ENCODE measurements around the gene INSYN1. TPM values are rescaled to one million over a fixed set of nuclear protein-coding genes. Genes with fewer than 3 reads are reported as not detected.

INSYN1 gene
- total RNA-seq, 1 experiment from 2014 or later, result not detected

- Histone ChIP-seq H3K9me2 (replicated peaks; ENCODE audit: low read length) (no peaks in the 10 kb centered on the region), H3K4me2 (ENCODE audit: low read length) (no peak overlapping the region), H3K36me3 (ENCODE audit: low read depth, low read length) (no peaks in the 10 kb centered on the region), H3K79me2 (ENCODE audit: low read length) (no peaks in the 10 kb centered on the region), H3K4me1 (ENCODE audit: insufficient read depth, low read length) (no peaks in the 10 kb centered on the region), H3K4me3 (ENCODE audit: low read length) (no peak overlapping the region), H3K9ac (ENCODE audit: low read length) (no peak overlapping the region), H3K27ac (ENCODE audit: low read length) (no peak overlapping the region), H2AFZ (ENCODE audit: low read length) (no peak overlapping the region), H4K20me1 (ENCODE audit: low read length) (no peaks in the 10 kb centered on the region), H3K9me3 (ENCODE audit: low read length) (no peaks in the 10 kb centered on the region), H3K27me3 (ENCODE audit: low read length) (peaks cover 15% of the 10 kb centered on the region), H3F3A (ENCODE audit: low read length, unreplicated experiment) (no peaks in the 10 kb centered on the region)
- ATAC-seq (no peak), DNase-seq (no peak)
- no TSS peak for BruUV-seq (replicated peaks)
- ChIA-PET CTCF (no interaction called here), POLR2A (ENCODE audit: unreplicated experiment) (no interaction called here)
- intact Hi-C loops (cut with micrococcal nuclease), result no loop called here
- TF ChIP-seq EZH2phosphoT487 (IDR thresholded peaks at IDR 0.05; ENCODE audit: borderline replicate concordance, low read length), result no peak
- TF ChIP-seq EZH2 (IDR thresholded peaks at IDR 0.05; ENCODE audit: low read length, unreplicated experiment), result no peak
- no peak for TF ChIP-seq CTCF (conservative IDR thresholded peaks at IDR 0.05; ENCODE audit: low read depth, low read length)
Observed at GRCh38 chr15:73746883-73747282, 6.3 kb downstream of the INSYN1 start.

GRCh38 chr15:73746261-73746660 is 6.9 kb downstream of the INSYN1 start:
- ATAC-seq (no peak), DNase-seq (no peak)
- H3K9me2 ChIP-seq (replicated peaks; ENCODE audit: low read length), result no peaks in the 10 kb centered on the region
- no peak overlapping the region for H2AFZ ChIP-seq (ENCODE audit: low read length)
- intact Hi-C loops (cut with micrococcal nuclease), result no loop called here
- H3K79me2 ChIP-seq (ENCODE audit: low read length), result no peaks in the 10 kb centered on the region
- H3K9ac ChIP-seq (ENCODE audit: low read length), result no peak overlapping the region
- ChIA-PET CTCF (no interaction called here), POLR2A (ENCODE audit: unreplicated experiment) (no interaction called here)
- no peaks in the 10 kb centered on the region for H4K20me1 ChIP-seq (ENCODE audit: low read length)
- H3K27me3 ChIP-seq (ENCODE audit: low read length), result peaks cover 11% of the 10 kb centered on the region
- no peaks in the 10 kb centered on the region for H3K36me3 ChIP-seq (ENCODE audit: low read depth, low read length)
- H3K4me1 ChIP-seq (ENCODE audit: insufficient read depth, low read length), result no peaks in the 10 kb centered on the region
- no peaks in the 10 kb centered on the region for H3K9me3 ChIP-seq (ENCODE audit: low read length)
- no peak for TF ChIP-seq EZH2phosphoT487 (IDR thresholded peaks at IDR 0.05; ENCODE audit: borderline replicate concordance, low read length)
- no peak for TF ChIP-seq EZH2 (IDR thresholded peaks at IDR 0.05; ENCODE audit: low read length, unreplicated experiment)
- H3F3A ChIP-seq (ENCODE audit: low read length, unreplicated experiment), result no peaks in the 10 kb centered on the region
- no peak overlapping the region for H3K4me2 ChIP-seq (ENCODE audit: low read length)
- no TSS peak for BruUV-seq (replicated peaks)
- H3K27ac ChIP-seq (ENCODE audit: low read length), result no peak overlapping the region
- H3K4me3 ChIP-seq (ENCODE audit: low read length), result no peak overlapping the region

GRCh38 chr15:73745073-73745472 is 8.1 kb downstream of the INSYN1 start:
- H3K9me3 ChIP-seq (ENCODE audit: low read length), result no peaks in the 10 kb centered on the region
- ChIA-PET POLR2A (ENCODE audit: unreplicated experiment) (no interaction called here), CTCF (no interaction called here)
- TF ChIP-seq CTCF (conservative IDR thresholded peaks at IDR 0.05; ENCODE audit: low read depth, low read length) (no peak), EZH2 (IDR thresholded peaks at IDR 0.05; ENCODE audit: low read length, unreplicated experiment) (no peak), EZH2phosphoT487 (IDR thresholded peaks at IDR 0.05; ENCODE audit: borderline replicate concordance, low read length) (no peak)
- intact Hi-C loops (cut with micrococcal nuclease), result no loop called here
- H4K20me1 ChIP-seq (ENCODE audit: low read length), result no peaks in the 10 kb centered on the region
- no peaks in the 10 kb centered on the region for H3K79me2 ChIP-seq (ENCODE audit: low read length)
- H3K9ac ChIP-seq (ENCODE audit: low read length), result no peak overlapping the region
- DNase-seq (no peak), ATAC-seq (no peak)
- no peaks in the 10 kb centered on the region for H3F3A ChIP-seq (ENCODE audit: low read length, unreplicated experiment)
- no peak overlapping the region for H3K4me2 ChIP-seq (ENCODE audit: low read length)
- no peaks in the 10 kb centered on the region for H3K4me1 ChIP-seq (ENCODE audit: insufficient read depth, low read length)
- no peaks in the 10 kb centered on the region; the same call in none of the 2 replicates for H3K27me3 ChIP-seq (ENCODE audit: low read length)
- BruUV-seq (replicated peaks), result no TSS peak
- no peaks in the 10 kb centered on the region for H3K36me3 ChIP-seq (ENCODE audit: low read depth, low read length)
- no peak overlapping the region for H3K27ac ChIP-seq (ENCODE audit: low read length)
- H2AFZ ChIP-seq (ENCODE audit: low read length), result no peak overlapping the region
- no peak overlapping the region for H3K4me3 ChIP-seq (ENCODE audit: low read length)
- no peaks in the 10 kb centered on the region for H3K9me2 ChIP-seq (replicated peaks; ENCODE audit: low read length)
